Cardiac muscle cell (in vitro differentiated cells and primary cell): ENCODE results near the gene LDLRAD4. TPM values are rescaled to one million over a fixed set of nuclear protein-coding genes. Genes with fewer than 3 reads are reported as not detected.

ENCODE experiments used
- DNase-seq, 2 donors: peaks; one replicate each; pipeline versions ENCODE4 v3.0.0 to v3.0.0-alpha.2; 2010 to 2017; ENCODE audit warnings: low read depth in 1 of 2, low spot score in 1 of 2
- H3K27ac ChIP-seq: fragments of 200-600 bp; sonication (generic); 2 replicates; pipeline ENCODE4 v1.5.1; 2016
- H3K27me3 ChIP-seq: fragments of 200-600 bp; sonication (generic); 2 replicates; pipeline ENCODE4 v1.6.0; 2016; ENCODE audit warnings: control low read depth
- H3K36me3 ChIP-seq: fragments of 200-600 bp; sonication (generic); 2 replicates; pipeline ENCODE4 v1.5.1; 2016; ENCODE audit warnings: control low read depth
- H3K4me1 ChIP-seq: fragments of 200-600 bp; sonication (generic); 2 replicates; pipeline ENCODE4 v1.8.1; 2017; ENCODE audit warnings: low read depth, mild to moderate bottlenecking, mixed run types
- H3K4me3 ChIP-seq: fragments of 200-600 bp; sonication (generic); 2 replicates; pipeline ENCODE4 v1.5.1; 2016; ENCODE audit warnings: mild to moderate bottlenecking
- H3K9me3 ChIP-seq: fragments of 200-600 bp; sonication (generic); 2 replicates; pipeline ENCODE4 v1.5.1; 2017; ENCODE audit warnings: low read depth, mild to moderate bottlenecking, control low read depth
- polyA plus RNA-seq: library from polyadenylated mRNA; unstranded; fragments of >200 nt; fragmentation: Nextera tagmentation; extraction: Ambion mirVana; gene quantifications from 2 replicates; pipeline ENCODE4 v1.2.1, GENCODE V29; 2016
- total RNA-seq: library from RNA; depleted of rRNA; stranded (reverse); fragments of >200 nt; gene quantifications from 2 replicates; pipeline ENCODE4 v1.2.3, GENCODE V29; 2016
- TF ChIP-seq, protein P1 (sequence below): IDR thresholded peaks from 2 replicates; pipeline ENCODE4 v1.5.1; 2012; ENCODE audit warnings: low read depth, mild to moderate bottlenecking, low read length

Gene LDLRAD4
- total and polyA plus RNA-seq, 2 experiments from 2014 or later: 10.5 to 11.5 TPM

DNA sequence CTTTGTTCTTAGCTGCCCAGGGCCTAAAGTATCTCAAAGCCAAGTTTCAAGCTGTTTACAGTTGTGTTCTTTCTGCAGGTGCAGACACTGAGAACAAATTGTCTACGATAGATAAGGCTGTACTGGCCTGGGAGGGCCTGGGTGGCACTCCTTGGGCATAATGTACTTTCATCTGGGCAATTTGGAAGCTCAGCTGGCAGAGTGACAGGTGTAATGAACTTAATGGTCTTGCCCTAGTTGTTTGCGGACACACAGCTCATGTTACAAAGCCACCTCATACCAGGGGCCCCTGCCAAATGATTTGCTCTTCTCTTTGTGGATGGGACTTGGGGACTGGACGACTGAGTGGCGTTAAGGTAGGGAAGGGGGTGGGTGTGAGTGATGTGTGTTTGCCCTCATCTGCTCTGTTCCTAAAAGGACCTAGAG, 4.3 kb downstream of the LDLRAD4 start:
- Histone ChIP-seq H3K4me1 (peaks cover 27% of the 10 kb centered on the region), H3K36me3 (no peaks in the 10 kb centered on the region), H3K27ac (no peak overlapping the region), H3K27me3 (peaks cover 15% of the 10 kb centered on the region), H3K4me3 (no peak overlapping the region), H3K9me3 (no peaks in the 10 kb centered on the region)
- TF ChIP-seq, protein P1, sequence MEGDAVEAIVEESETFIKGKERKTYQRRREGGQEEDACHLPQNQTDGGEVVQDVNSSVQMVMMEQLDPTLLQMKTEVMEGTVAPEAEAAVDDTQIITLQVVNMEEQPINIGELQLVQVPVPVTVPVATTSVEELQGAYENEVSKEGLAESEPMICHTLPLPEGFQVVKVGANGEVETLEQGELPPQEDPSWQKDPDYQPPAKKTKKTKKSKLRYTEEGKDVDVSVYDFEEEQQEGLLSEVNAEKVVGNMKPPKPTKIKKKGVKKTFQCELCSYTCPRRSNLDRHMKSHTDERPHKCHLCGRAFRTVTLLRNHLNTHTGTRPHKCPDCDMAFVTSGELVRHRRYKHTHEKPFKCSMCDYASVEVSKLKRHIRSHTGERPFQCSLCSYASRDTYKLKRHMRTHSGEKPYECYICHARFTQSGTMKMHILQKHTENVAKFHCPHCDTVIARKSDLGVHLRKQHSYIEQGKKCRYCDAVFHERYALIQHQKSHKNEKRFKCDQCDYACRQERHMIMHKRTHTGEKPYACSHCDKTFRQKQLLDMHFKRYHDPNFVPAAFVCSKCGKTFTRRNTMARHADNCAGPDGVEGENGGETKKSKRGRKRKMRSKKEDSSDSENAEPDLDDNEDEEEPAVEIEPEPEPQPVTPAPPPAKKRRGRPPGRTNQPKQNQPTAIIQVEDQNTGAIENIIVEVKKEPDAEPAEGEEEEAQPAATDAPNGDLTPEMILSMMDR: no peak
- no peak for DNase-seq

DNA sequence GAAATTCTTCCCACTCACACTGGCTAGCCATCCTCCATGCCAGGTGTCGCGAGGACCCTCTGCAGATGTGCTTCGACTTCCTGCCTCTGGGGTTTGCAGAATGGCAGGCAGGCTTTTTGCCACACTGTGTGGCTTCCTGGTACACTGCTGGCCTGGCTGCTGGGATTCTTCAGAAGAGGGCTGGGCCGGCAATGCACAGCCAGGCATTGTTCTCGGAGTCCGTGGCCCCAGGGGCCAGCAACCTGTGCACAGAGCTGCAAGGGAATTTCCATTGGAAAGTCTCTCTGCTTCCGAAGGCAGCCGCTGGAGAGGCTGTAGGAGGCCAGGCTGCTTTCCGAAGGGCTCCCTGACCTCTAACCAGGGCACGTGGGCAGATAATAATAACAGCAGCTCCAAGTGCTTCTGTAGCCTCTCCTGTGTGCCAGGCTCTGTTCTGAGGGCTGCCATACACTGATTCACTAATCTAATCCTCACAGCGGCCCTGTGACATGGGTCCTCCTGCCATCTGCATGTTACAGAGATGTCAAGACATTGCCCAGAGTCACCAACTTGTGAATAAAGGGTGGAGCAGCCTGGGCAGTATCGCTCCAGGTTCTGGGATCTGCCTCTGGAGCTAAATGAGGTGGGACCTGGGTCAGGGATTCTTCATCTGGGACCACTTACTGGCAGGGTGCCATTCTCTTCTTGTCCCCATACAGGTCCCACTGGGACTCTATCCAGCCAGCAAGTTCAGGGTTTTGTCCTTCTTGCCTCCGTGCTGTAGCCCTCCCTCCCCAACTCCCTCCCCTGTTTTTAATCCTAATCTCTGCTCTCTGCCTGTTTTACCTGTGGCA, 5.0 kb downstream of the LDLRAD4 start:
- DNase-seq: no peak

DNA sequence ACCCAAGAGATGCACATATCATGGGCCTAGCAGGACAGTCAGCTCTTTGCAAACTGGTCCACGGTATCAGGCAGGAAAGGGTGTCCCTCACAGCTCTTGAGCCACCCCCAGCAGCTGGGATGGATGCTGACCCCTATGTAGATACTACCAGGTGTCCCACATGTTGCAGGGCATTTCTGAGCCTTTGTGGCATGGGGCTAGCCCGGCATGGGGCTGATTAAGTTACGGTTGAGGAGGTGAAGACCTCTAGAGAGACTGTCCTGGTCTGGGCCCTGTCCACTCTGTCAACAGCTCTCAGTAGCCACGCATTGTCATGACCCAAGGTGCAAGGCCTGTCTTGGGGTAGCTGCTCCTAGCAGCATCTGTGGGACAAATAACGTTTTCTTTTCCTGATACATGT, 6.7 kb downstream of the LDLRAD4 start:
- Histone ChIP-seq H3K4me3 (no peak overlapping the region), H3K27ac (no peak overlapping the region), H3K27me3 (peaks cover 2% of the 10 kb centered on the region), H3K9me3 (no peaks in the 10 kb centered on the region), H3K4me1 (peaks cover 25% of the 10 kb centered on the region), H3K36me3 (no peaks in the 10 kb centered on the region)
- no peak for DNase-seq
- TF ChIP-seq, protein P1: no peak

More for the DNA sequence above, 5.0 kb downstream of the LDLRAD4 start:
- H3K36me3 ChIP-seq: no peaks in the 10 kb centered on the region
- no peak overlapping the region for H3K27ac ChIP-seq
- H3K9me3 ChIP-seq: no peaks in the 10 kb centered on the region
- H3K4me3 ChIP-seq: no peak overlapping the region
- peaks cover 27% of the 10 kb centered on the region for H3K4me1 ChIP-seq
- peaks cover 15% of the 10 kb centered on the region for H3K27me3 ChIP-seq
- TF ChIP-seq, protein P1: no peak

DNA sequence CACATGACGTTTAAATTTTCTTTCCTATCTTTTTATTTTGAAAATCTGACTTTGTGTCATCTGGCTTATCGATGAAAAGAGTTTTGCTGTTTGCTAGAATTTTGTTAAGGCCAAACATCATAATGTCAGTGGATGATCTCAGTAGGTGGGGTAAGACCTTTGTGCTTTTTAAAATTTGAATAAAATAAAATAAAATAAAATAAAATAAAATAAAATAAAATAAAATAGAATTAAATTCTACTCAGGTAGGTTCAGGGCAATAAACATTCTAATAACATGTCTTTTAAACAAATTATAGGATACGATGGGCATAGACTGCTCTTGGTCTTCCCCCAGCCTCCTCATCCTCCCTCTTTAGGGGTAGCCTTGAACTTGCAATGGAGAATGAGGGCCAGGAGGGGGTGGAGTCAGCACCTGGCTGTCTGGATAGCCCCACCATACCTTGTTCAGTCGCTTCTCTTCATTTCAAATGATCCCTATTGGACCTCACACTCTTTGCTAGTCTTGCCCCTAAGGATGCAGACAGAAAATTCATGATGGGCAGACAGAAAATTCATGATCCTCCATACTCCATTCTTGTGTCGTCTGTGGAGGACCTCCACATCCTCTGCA, 8.1 kb downstream of the LDLRAD4 start:
- Histone ChIP-seq H3K27me3 (no peaks in the 10 kb centered on the region), H3K36me3 (no peaks in the 10 kb centered on the region), H3K4me3 (no peak overlapping the region), H3K4me1 (peaks cover 14% of the 10 kb centered on the region), H3K9me3 (no peaks in the 10 kb centered on the region), H3K27ac (no peak overlapping the region)
- DNase-seq: no peak
- TF ChIP-seq, protein P1: no peak

DNA sequence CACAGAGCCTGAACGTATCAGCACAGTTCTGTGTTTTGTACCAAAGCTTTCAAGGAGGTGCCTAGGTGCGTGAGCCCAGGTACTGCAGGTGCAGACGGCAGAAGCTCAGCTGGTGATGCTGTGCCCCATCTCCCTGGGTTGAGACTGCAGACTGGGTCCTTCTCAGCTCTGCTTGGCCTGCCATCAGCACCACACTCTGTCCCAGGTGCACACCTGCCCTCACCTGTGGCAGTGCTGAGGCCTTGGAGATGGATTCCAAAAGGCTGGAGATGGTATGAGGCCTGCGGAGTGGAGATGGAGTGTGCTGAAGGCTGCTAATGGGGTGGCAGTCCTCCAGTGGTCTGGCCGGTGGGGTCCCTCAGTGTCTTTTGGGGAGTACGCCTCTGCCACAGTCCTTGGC, 9.3 kb downstream of the LDLRAD4 start:
- H3K27me3 ChIP-seq: no peaks in the 10 kb centered on the region
- peaks cover 1% of the 10 kb centered on the region for H3K4me1 ChIP-seq
- H3K9me3 ChIP-seq: no peaks in the 10 kb centered on the region
- TF ChIP-seq, protein P1: no peak
- H3K27ac ChIP-seq: no peak overlapping the region
- H3K4me3 ChIP-seq: no peak overlapping the region
- no peaks in the 10 kb centered on the region for H3K36me3 ChIP-seq
- DNase-seq: no peak
